ENCODE data around the gene PAPPA. TPM values are rescaled to one million over a fixed set of nuclear protein-coding genes. Genes with fewer than 3 reads are reported as not detected.

PAPPA gene
- total RNA-seq, 2 donors from 2014 or later: 0.09 TPM

DNA sequence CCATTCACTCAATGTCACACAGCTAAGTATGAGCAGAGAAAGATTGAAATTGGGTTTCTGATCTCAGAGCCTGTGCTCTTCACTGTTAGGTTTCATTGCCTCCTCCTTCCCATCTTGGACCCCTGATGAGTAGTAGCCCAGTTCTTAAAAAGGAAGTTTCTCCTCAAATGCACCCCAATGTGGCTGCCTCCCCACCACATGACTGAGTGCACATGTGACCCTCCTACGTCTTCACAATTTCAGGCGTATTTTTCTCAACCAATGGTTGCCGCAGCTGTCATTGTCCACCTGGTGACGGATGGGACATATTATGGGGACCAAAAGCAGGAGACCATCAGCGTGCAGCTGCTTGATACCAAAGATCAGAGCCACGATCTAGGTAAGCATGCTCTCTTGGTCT, 178.5 kb downstream of the PAPPA start:
- H3K27me3 Mint-ChIP-seq (ENCODE audit: insufficient read depth): peaks cover 80% of the 10 kb centered on the region
- peaks cover 28% of the 10 kb centered on the region for H3K4me1 Mint-ChIP-seq
- no peak overlapping the region for H3K27ac Mint-ChIP-seq
- no peaks in the 10 kb centered on the region for H3K36me3 Mint-ChIP-seq (ENCODE audit: low read depth)
- H3K27me3 ChIP-seq (ENCODE audit: control insufficient read depth, insufficient read depth, low read length, poor library complexity, severe bottlenecking): peaks cover 80% of the 10 kb centered on the region
- WGBS, 2 experiments (ENCODE audit: insufficient coverage in 1 of 2, insufficient read length in 1 of 2): 96% methylated on average over 6 of the region's 6 CpGs
- H3K9ac ChIP-seq (ENCODE audit: extremely low read depth, low read length, poor library complexity, severe bottlenecking): no peak overlapping the region
- H3K27ac ChIP-seq (ENCODE audit: low read depth, low read length): no peak overlapping the region
- H3K9me3 Mint-ChIP-seq: no peaks in the 10 kb centered on the region
- TF ChIP-seq, protein P1, sequence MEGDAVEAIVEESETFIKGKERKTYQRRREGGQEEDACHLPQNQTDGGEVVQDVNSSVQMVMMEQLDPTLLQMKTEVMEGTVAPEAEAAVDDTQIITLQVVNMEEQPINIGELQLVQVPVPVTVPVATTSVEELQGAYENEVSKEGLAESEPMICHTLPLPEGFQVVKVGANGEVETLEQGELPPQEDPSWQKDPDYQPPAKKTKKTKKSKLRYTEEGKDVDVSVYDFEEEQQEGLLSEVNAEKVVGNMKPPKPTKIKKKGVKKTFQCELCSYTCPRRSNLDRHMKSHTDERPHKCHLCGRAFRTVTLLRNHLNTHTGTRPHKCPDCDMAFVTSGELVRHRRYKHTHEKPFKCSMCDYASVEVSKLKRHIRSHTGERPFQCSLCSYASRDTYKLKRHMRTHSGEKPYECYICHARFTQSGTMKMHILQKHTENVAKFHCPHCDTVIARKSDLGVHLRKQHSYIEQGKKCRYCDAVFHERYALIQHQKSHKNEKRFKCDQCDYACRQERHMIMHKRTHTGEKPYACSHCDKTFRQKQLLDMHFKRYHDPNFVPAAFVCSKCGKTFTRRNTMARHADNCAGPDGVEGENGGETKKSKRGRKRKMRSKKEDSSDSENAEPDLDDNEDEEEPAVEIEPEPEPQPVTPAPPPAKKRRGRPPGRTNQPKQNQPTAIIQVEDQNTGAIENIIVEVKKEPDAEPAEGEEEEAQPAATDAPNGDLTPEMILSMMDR (conservative IDR thresholded peaks at IDR 0.05): no peak
- no peaks in the 10 kb centered on the region for H3K36me3 ChIP-seq (ENCODE audit: control insufficient read depth, insufficient read depth, low read length)
- H3K4me3 ChIP-seq (ENCODE audit: low read length): no peak overlapping the region
- H3K4me3 Mint-ChIP-seq: no peak overlapping the region
- no peaks in the 10 kb centered on the region for H3K4me1 ChIP-seq (ENCODE audit: control insufficient read depth, insufficient read depth, low read length)
- no peak for DNase-seq
- H3K9me3 ChIP-seq (ENCODE audit: control insufficient read depth, low read length): peaks cover 2% of the 10 kb centered on the region

DNA sequence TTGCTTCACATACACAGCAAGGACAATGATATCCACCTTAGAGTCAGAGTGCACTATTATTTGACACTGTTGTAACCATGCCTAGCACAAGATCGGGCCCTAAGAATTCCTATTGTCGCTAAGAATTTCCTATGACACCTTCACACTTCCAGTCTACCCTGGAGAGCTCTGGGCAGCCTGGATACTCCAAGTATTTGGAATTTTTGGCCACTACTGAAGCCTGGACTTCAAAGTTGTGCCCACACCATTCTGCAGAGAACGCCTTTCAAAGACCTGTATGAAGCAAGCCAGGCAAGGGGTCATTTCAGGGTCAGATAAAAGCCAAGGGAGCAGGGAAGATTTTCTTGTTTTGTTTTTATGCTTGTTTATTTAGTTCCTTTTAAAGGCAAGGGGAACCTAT, 179.7 kb downstream of the PAPPA start:
- WGBS, 2 experiments (ENCODE audit: insufficient coverage in 1 of 2, insufficient read length in 1 of 2): 86 to 91% methylated on average over 3 of the region's 3 CpGs
- peaks cover 79% of the 10 kb centered on the region for H3K27me3 Mint-ChIP-seq (ENCODE audit: insufficient read depth)
- DNase-seq: no peak
- Histone ChIP-seq H3K36me3 (ENCODE audit: control insufficient read depth, insufficient read depth, low read length) (no peaks in the 10 kb centered on the region), H3K27ac (ENCODE audit: low read depth, low read length) (no peak overlapping the region), H3K27me3 (ENCODE audit: control insufficient read depth, insufficient read depth, low read length, poor library complexity, severe bottlenecking) (peaks cover 80% of the 10 kb centered on the region), H3K4me1 (ENCODE audit: control insufficient read depth, insufficient read depth, low read length) (no peaks in the 10 kb centered on the region), H3K9ac (ENCODE audit: extremely low read depth, low read length, poor library complexity, severe bottlenecking) (no peak overlapping the region), H3K4me3 (ENCODE audit: low read length) (no peak overlapping the region), H3K9me3 (ENCODE audit: control insufficient read depth, low read length) (no peaks in the 10 kb centered on the region)
- H3K4me1 Mint-ChIP-seq: peaks cover 37% of the 10 kb centered on the region
- no peaks in the 10 kb centered on the region for H3K36me3 Mint-ChIP-seq (ENCODE audit: low read depth)
- TF ChIP-seq, protein P1 (conservative IDR thresholded peaks at IDR 0.05): no peak
- H3K4me3 Mint-ChIP-seq: no peak overlapping the region
- no peaks in the 10 kb centered on the region for H3K9me3 Mint-ChIP-seq
- H3K27ac Mint-ChIP-seq: no peak overlapping the region

DNA sequence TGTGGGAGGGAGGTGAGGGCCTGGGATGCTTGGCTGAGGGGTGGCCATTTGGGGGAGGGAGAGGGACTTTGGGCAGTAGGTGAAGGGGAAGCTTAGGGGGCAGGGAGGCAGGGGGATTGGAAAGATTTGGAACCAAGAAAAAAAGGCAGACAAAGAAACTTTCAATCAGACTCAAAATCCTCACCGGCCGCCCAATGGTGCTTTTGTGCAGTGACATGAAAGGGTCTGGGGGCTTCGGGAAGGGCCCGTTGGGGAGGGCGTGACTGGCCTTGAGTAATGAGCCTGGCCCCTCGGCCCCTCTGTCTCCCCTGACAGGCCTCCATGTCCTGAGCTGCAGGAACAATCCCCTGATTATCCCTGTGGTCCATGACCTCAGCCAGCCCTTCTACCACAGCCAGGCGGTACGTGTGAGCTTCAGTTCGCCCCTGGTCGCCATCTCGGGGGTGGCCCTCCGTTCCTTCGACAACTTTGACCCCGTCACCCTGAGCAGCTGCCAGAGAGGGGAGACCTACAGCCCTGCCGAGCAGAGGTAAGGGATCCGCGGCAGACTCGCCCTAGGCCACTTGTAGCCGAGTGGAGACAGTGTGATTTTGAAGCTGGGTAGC, 181.1 kb downstream of the PAPPA start:
- no peaks in the 10 kb centered on the region for H3K36me3 Mint-ChIP-seq (ENCODE audit: low read depth)
- H3K9ac ChIP-seq (ENCODE audit: extremely low read depth, low read length, poor library complexity, severe bottlenecking): no peak overlapping the region
- H3K9me3 ChIP-seq (ENCODE audit: control insufficient read depth, low read length): no peaks in the 10 kb centered on the region
- H3K27ac ChIP-seq (ENCODE audit: low read depth, low read length): peak overlapping the region; percentile 71
- no peak overlapping the region for H3K4me3 Mint-ChIP-seq
- no peak for DNase-seq
- TF ChIP-seq, protein P1 (conservative IDR thresholded peaks at IDR 0.05): no peak
- H3K4me1 Mint-ChIP-seq: peaks cover 43% of the 10 kb centered on the region
- no peaks in the 10 kb centered on the region for H3K9me3 Mint-ChIP-seq
- H3K27me3 ChIP-seq (ENCODE audit: control insufficient read depth, insufficient read depth, low read length, poor library complexity, severe bottlenecking): peaks cover 73% of the 10 kb centered on the region
- peaks cover 83% of the 10 kb centered on the region for H3K27me3 Mint-ChIP-seq (ENCODE audit: insufficient read depth)
- H3K36me3 ChIP-seq (ENCODE audit: control insufficient read depth, insufficient read depth, low read length): no peaks in the 10 kb centered on the region
- no peak overlapping the region for H3K4me3 ChIP-seq (ENCODE audit: low read length)
- 69 to 83% methylated on average over 14 to 19 of the region's 19 CpGs for WGBS, 2 experiments (ENCODE audit: insufficient coverage in 1 of 2, insufficient read length in 1 of 2)
- no peak overlapping the region for H3K27ac Mint-ChIP-seq
- H3K4me1 ChIP-seq (ENCODE audit: control insufficient read depth, insufficient read depth, low read length): no peaks in the 10 kb centered on the region
